Transverse colon (tissue), 4 donors: ENCODE results near the gene SHF. TPM values are rescaled to one million over a fixed set of nuclear protein-coding genes. Genes with fewer than 3 reads are reported as not detected.

Source experiments
- DNase-seq: peaks from one replicate; pipeline ENCODE4 v3.0.0-alpha.2; 2019
- H3K27ac ChIP-seq, 4 donors: fragments of 200-600 bp; sonication (generic); 2 replicates each; pipeline ENCODE4 v1.5.1; 2016 to 2018; ENCODE audit warnings: inconsistent platforms in 4 of 4
- H3K27me3 ChIP-seq: fragments of 200-600 bp; sonication (generic); 2 replicates; pipeline ENCODE4 v1.5.1; 2017; ENCODE audit warnings: inconsistent platforms
- H3K36me3 ChIP-seq, 4 donors: fragments of 200-600 bp; sonication (generic); 2 replicates each; pipeline ENCODE4 v1.5.1; 2017 to 2019; ENCODE audit warnings: inconsistent platforms in 4 of 4
- H3K4me1 ChIP-seq, 4 donors: fragments of 200-600 bp; sonication (generic); 2 replicates each; pipeline ENCODE4 v1.5.1; 2017 to 2020; ENCODE audit warnings: inconsistent platforms in 4 of 4
- H3K4me3 ChIP-seq, 4 donors: fragments of 200-600 bp; sonication (generic); 1 replicate in 1 of 4; 2 replicates in 3 of 4; pipeline versions ENCODE4 v1.5.1 to v1.6.1; 2017 to 2019; ENCODE audit warnings: inconsistent platforms in 4 of 4
- H3K9me3 ChIP-seq, 2 donors: fragments of 200-600 bp; sonication (generic); 2 replicates each; pipeline ENCODE4 v1.5.1; 2017 to 2019; ENCODE audit warnings: inconsistent platforms in 2 of 2
- CTCF ChIP-seq, 5 experiments: fragments of 200-600 bp in 3 of 5; fragments of 450-650 bp in 2 of 5; sonication (generic) in 3 of 5; IDR thresholded peaks; 1 replicate in 2 of 5; 2 replicates in 3 of 5; pipeline ENCODE4 v1.5.1; 2016 to 2017; ENCODE audit warnings: antibody characterized with exemption in 5 of 5, inconsistent platforms in 3 of 5, mild to moderate bottlenecking in 2 of 5, moderate library complexity in 1 of 5
- EP300 ChIP-seq: sonication (generic); formaldehyde crosslinking; IDR thresholded peaks from one replicate; pipeline ENCODE4 v1.6.1; 2017; ENCODE audit warnings: antibody characterized with exemption, low read depth
- POLR2A ChIP-seq: fragments of 450-650 bp; IDR thresholded peaks from one replicate; pipeline ENCODE4 v1.6.1; 2016; ENCODE audit warnings: antibody characterized with exemption, mild to moderate bottlenecking, moderate library complexity
- POLR2AphosphoS5 ChIP-seq, 3 donors: sonication (generic); formaldehyde crosslinking; IDR thresholded peaks; one replicate each; pipeline ENCODE4 v1.6.1; 2016; ENCODE audit warnings: antibody characterized with exemption in 3 of 3
- WGBS, 2 donors: methylation state at CpG; one replicate each; pipeline ENCODE4 v1.1.5; 2018; ENCODE audit warnings: low coverage in 1 of 2; 5-methylcytosine and 5-hydroxymethylcytosine counted together
- in situ Hi-C, 4 donors: fragments of 200-750 bp; cut with MboI; loops; one replicate each; pipeline versions ENCODE4 v1.15.0 to v1.15.1; 2017; ENCODE audit warnings: low sequenced_read_pairs in 3 of 4, low pct_ligation_motif_present in 1 of 4, low pct_unique_long_range_greater_than_20kb in 1 of 4
- intact Hi-C: fragments of 100-400 bp; cut with DNase I; formaldehyde crosslinking; loops from one replicate; pipeline ENCODE4 v1.15.1; 2023; ENCODE audit warnings: low total_unique reads
- total RNA-seq, 4 donors: library from RNA; depleted of rRNA; stranded (reverse); fragments of >200 nt; gene quantifications; one replicate each; pipeline ENCODE4 v1.1.0, GENCODE V29; 2016

The SHF gene
- total RNA-seq, 4 donors from 2014 or later = 3.7 to 9.8 (median 7.4) TPM; not detected in 1

- no peaks in the 10 kb centered on the region for H3K36me3 ChIP-seq
- H3K4me3 ChIP-seq = no peak overlapping the region
- H3K9me3 ChIP-seq = no peaks in the 10 kb centered on the region
- DNase-seq = no peak
- intact Hi-C loops (no loop called here), in situ Hi-C loops (loop anchor here in 2 of 4 donors (25.0 kb wide), 2 partner anchors 207 to 432 kb away; partner anchors contain the start of gene GATM (in 2 of the 2))
- peaks cover 4 to 19% (median 8%) of the 10 kb centered on the region in 4 donors for H3K4me1 ChIP-seq
- 73% methylated on average over 7 of the region's 7 CpGs; no CpG with 5 or more reads in 1 of the 2 donors for WGBS, 2 donors
- TF ChIP-seq POLR2AphosphoS5 (IDR thresholded peaks at IDR 0.05) = no peak
- no peak for TF ChIP-seq EP300
- TF ChIP-seq POLR2A = no peak
- no peak for TF ChIP-seq CTCF (IDR thresholded peaks at IDR 0.05)
- no peak overlapping the region for H3K27ac ChIP-seq
- H3K27me3 ChIP-seq = no peaks in the 10 kb centered on the region
These were observed 7.6 kb downstream of the SHF start for GRCh38 chr15:45180201-45180600.

GRCh38 chr15:45179221-45179985 is 8.4 kb downstream of the SHF start:
- Histone ChIP-seq H3K9me3 (no peaks in the 10 kb centered on the region), H3K4me3 (no peak overlapping the region), H3K27me3 (no peaks in the 10 kb centered on the region), H3K36me3 (no peaks in the 10 kb centered on the region), H3K4me1 (peaks cover 0 to 13% (median 5%) of the 10 kb centered on the region in 4 donors), H3K27ac (peak overlapping the region in 2 of 4 donors; percentile 4 to 19)
- WGBS, 2 donors = 42 to 55% methylated on average over 2 to 10 of the region's 13 CpGs
- intact Hi-C loops (loop anchor here (2.0 kb wide), 1 partner anchor 61 kb away; no protein-coding TSS in a partner anchor), in situ Hi-C loops (loop anchor here in 2 of 4 donors (25.0 kb wide), 2 partner anchors 208 to 433 kb away; partner anchors contain the start of gene GATM (in 2 of the 2))
- peak; percentile 69 for DNase-seq
- TF ChIP-seq EP300 = no peak
- peak; percentile 52 to 70 (median 61) for TF ChIP-seq CTCF (IDR thresholded peaks at IDR 0.05)

GRCh38 chr15:45177285-45177684 is 10.5 kb downstream of the SHF start:
- 47 to 70% methylated on average over 2 to 3 of the region's 3 CpGs for WGBS, 2 donors
- no peak for DNase-seq
- Histone ChIP-seq H3K4me3 (no peak overlapping the region), H3K27me3 (no peaks in the 10 kb centered on the region), H3K9me3 (no peaks in the 10 kb centered on the region), H3K4me1 (peaks cover 0 to 11% (median 2%) of the 10 kb centered on the region in 4 donors), H3K27ac (no peak overlapping the region), H3K36me3 (no peaks in the 10 kb centered on the region)
- TF ChIP-seq CTCF (IDR thresholded peaks at IDR 0.05) = no peak
- no peak for TF ChIP-seq POLR2A
- no peak for TF ChIP-seq POLR2AphosphoS5 (IDR thresholded peaks at IDR 0.05)
- TF ChIP-seq EP300 = no peak
- intact Hi-C loops (no loop called here), in situ Hi-C loops (loop anchor here in 2 of 4 donors (25.0 kb wide), 2 partner anchors 210 to 435 kb away; partner anchors contain the start of gene GATM (in 2 of the 2))

- intact Hi-C loops = no loop called here
- Histone ChIP-seq H3K27me3 (no peaks in the 10 kb centered on the region), H3K4me1 (peaks cover 0 to 5% (median 1%) of the 10 kb centered on the region in 4 donors), H3K4me3 (no peak overlapping the region), H3K36me3 (no peaks in the 10 kb centered on the region), H3K27ac (no peak overlapping the region), H3K9me3 (no peaks in the 10 kb centered on the region)
- in situ Hi-C loops = loop anchor here in 2 of 4 donors (25.0 kb wide), 2 partner anchors 213 to 438 kb away; partner anchors contain the start of gene GATM (in 1 of the 2)
- no peak for DNase-seq
- WGBS, 2 donors = 95% methylated on average over 2 of the region's 2 CpGs; no CpG with 5 or more reads in 1 of the 2 donors
- TF ChIP-seq POLR2A (no peak), CTCF (IDR thresholded peaks at IDR 0.05) (no peak), POLR2AphosphoS5 (IDR thresholded peaks at IDR 0.05) (no peak), EP300 (no peak)
These were observed 13.2 kb downstream of the SHF start for GRCh38 chr15:45174577-45174976.
